ENCODE measurements around the gene CSRP2.

DNA sequence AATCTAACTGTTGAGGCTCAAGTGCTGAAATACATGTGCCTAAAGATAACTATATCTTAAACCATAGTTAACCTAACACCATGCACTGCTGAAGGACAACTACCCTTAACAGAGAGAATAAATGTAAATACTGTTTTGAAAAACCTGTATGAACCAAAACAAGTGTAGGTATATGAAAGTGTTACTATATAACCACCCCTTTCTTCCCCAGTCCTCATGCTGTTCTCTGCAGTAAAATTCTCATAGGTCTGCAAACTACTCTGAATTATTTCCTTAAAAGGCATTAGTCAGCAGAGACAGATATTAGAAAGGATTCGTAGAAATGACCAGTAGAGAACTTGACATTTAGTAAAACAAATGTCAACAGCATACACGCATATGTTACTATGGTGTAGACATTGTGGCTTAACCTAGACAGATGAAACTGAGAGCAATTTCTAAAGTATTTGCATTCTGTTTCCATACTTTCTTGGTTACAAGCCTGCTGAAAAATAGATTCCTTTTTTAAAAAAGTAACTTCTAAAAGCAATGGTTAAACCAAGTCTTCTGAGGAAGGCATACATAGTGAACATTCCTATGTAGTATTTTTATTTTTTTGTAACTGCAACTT, 13.9 kb downstream of the CSRP2 start:
- TF ChIP-seq, protein P1, sequence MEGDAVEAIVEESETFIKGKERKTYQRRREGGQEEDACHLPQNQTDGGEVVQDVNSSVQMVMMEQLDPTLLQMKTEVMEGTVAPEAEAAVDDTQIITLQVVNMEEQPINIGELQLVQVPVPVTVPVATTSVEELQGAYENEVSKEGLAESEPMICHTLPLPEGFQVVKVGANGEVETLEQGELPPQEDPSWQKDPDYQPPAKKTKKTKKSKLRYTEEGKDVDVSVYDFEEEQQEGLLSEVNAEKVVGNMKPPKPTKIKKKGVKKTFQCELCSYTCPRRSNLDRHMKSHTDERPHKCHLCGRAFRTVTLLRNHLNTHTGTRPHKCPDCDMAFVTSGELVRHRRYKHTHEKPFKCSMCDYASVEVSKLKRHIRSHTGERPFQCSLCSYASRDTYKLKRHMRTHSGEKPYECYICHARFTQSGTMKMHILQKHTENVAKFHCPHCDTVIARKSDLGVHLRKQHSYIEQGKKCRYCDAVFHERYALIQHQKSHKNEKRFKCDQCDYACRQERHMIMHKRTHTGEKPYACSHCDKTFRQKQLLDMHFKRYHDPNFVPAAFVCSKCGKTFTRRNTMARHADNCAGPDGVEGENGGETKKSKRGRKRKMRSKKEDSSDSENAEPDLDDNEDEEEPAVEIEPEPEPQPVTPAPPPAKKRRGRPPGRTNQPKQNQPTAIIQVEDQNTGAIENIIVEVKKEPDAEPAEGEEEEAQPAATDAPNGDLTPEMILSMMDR (conservative IDR thresholded peaks at IDR 0.05; ENCODE audit: low read length) = no peak
- no peak for TF ChIP-seq EZH2phosphoT487 (IDR thresholded peaks at IDR 0.05; ENCODE audit: borderline replicate concordance, low read depth, low read length)

Data from OCI-LY7 (cell line).